Prostate gland (tissue), 2 donors: ENCODE measurements around the gene ZNRF3.

Source experiments
- CTCF ChIP-seq, 4 experiments: fragments of 200-600 bp in 2 of 4; fragments of 450-650 bp in 2 of 4; sonication (generic) in 2 of 4; IDR thresholded peaks; 1 replicate in 3 of 4; 2 replicates in 1 of 4; pipeline ENCODE4 v1.5.1; 2016 to 2019; ENCODE audit warnings: antibody characterized with exemption in 4 of 4, mild to moderate bottlenecking in 2 of 4, moderate library complexity in 2 of 4
- POLR2A ChIP-seq: fragments of 450-650 bp; IDR thresholded peaks from one replicate; pipeline ENCODE4 v1.6.1; 2016; ENCODE audit warnings: antibody characterized with exemption, mild to moderate bottlenecking
- POLR2AphosphoS5 ChIP-seq: sonication (generic); formaldehyde crosslinking; IDR thresholded peaks from one replicate; pipeline ENCODE4 v1.6.1; 2017; ENCODE audit warnings: antibody characterized with exemption

GRCh38 chr22:29056472-29056871 lies 173.1 kb downstream of the ZNRF3 start:
- TF ChIP-seq CTCF (IDR thresholded peaks at IDR 0.05) (no peak), POLR2A (no peak), POLR2AphosphoS5 (no peak)
